ENCODE data around the gene SLIT1.

The SLIT1 gene

GRCh38 chr10:97047788-97048187, 138.0 kb downstream of the SLIT1 start:
- DNase-seq: no peak
- no peak overlapping the region for H3K27ac ChIP-seq
- H3K4me3 ChIP-seq (ENCODE audit: low read depth, low read length): no peak overlapping the region
- TF ChIP-seq CTCF (IDR thresholded peaks at IDR 0.05; ENCODE audit: low read depth, low read length): no peak
- H3K27me3 ChIP-seq (ENCODE audit: insufficient read depth, low read depth, severe bottlenecking): no peaks in the 10 kb centered on the region
- peaks cover 15% of the 10 kb centered on the region for H3K36me3 ChIP-seq
- H3K9me3 ChIP-seq (ENCODE audit: severe bottlenecking): peaks cover 3% of the 10 kb centered on the region

GRCh38 chr10:97047083-97047736, 138.5 kb downstream of the SLIT1 start:
- peaks cover 15% of the 10 kb centered on the region for H3K36me3 ChIP-seq
- H3K4me3 ChIP-seq (ENCODE audit: low read depth, low read length): no peak overlapping the region
- TF ChIP-seq CTCF (IDR thresholded peaks at IDR 0.05; ENCODE audit: low read depth, low read length): no peak
- H3K27me3 ChIP-seq (ENCODE audit: insufficient read depth, low read depth, severe bottlenecking): no peaks in the 10 kb centered on the region
- no peak for DNase-seq
- no peak overlapping the region for H3K27ac ChIP-seq
- H3K9me3 ChIP-seq (ENCODE audit: severe bottlenecking): peaks cover 3% of the 10 kb centered on the region

- DNase-seq: no peak
- H3K36me3 ChIP-seq: peaks cover 15% of the 10 kb centered on the region
- TF ChIP-seq CTCF (IDR thresholded peaks at IDR 0.05; ENCODE audit: low read depth, low read length): no peak
Measured at GRCh38 chr10:97046456-97047082, 139.2 kb downstream of the SLIT1 start.

GRCh38 chr10:97043563-97043855, 142.2 kb downstream of the SLIT1 start:
- Histone ChIP-seq H3K27me3 (ENCODE audit: insufficient read depth, low read depth, severe bottlenecking) (no peaks in the 10 kb centered on the region), H3K27ac (no peak overlapping the region), H3K36me3 (peaks cover 15% of the 10 kb centered on the region), H3K4me3 (ENCODE audit: low read depth, low read length) (no peak overlapping the region), H3K9me3 (ENCODE audit: severe bottlenecking) (peaks cover 3% of the 10 kb centered on the region)
- TF ChIP-seq CTCF (IDR thresholded peaks at IDR 0.05; ENCODE audit: low read depth, low read length): no peak
- DNase-seq: no peak

More at GRCh38 chr10:97046456-97047082, 139.2 kb downstream of the SLIT1 start:
- H3K27me3 ChIP-seq (ENCODE audit: insufficient read depth, low read depth, severe bottlenecking): no peaks in the 10 kb centered on the region
- H3K27ac ChIP-seq: no peak overlapping the region
- no peak overlapping the region for H3K4me3 ChIP-seq (ENCODE audit: low read depth, low read length)
- H3K9me3 ChIP-seq (ENCODE audit: severe bottlenecking): peaks cover 3% of the 10 kb centered on the region

- Histone ChIP-seq H3K36me3 (peaks cover 15% of the 10 kb centered on the region), H3K4me3 (ENCODE audit: low read depth, low read length) (no peak overlapping the region), H3K27me3 (ENCODE audit: insufficient read depth, low read depth, severe bottlenecking) (no peaks in the 10 kb centered on the region), H3K9me3 (ENCODE audit: severe bottlenecking) (peaks cover 3% of the 10 kb centered on the region), H3K27ac (no peak overlapping the region)
- DNase-seq: no peak
- TF ChIP-seq CTCF (IDR thresholded peaks at IDR 0.05; ENCODE audit: low read depth, low read length): no peak
Measured at GRCh38 chr10:97042716-97043562, 142.8 kb downstream of the SLIT1 start.

All from WERI-Rb-1 (cell line).